ENCODE data around the gene MON1A. TPM values are rescaled to one million over a fixed set of nuclear protein-coding genes. Genes with fewer than 3 reads are reported as not detected.

The MON1A gene
- total and polyA plus RNA-seq, 2 experiments from 2014 or later: 12.8 to 13.3 TPM

- no peak overlapping the region for H3K4me3 ChIP-seq
- no peak overlapping the region for H3K27ac ChIP-seq
- no peaks in the 10 kb centered on the region for H3K36me3 ChIP-seq
- peaks cover 9% of the 10 kb centered on the region for H3K4me1 ChIP-seq (ENCODE audit: low read depth)
- H3K27me3 ChIP-seq: peaks cover 44% of the 10 kb centered on the region
- peak; percentile 60 to 83 for DNase-seq (ENCODE audit: low read depth in 1 of 2, low spot score in 1 of 2)
- TF ChIP-seq CTCF (IDR thresholded peaks at IDR 0.05; ENCODE audit: low read depth, low read length): no peak
- H3K9me3 ChIP-seq (ENCODE audit: low read depth): no peaks in the 10 kb centered on the region
Measured at GRCh38 chr3:49867871-49868321, 61.7 kb downstream of the MON1A start.

GRCh38 chr3:49867400-49867799 is 62.2 kb downstream of the MON1A start:
- no peaks in the 10 kb centered on the region for H3K9me3 ChIP-seq (ENCODE audit: low read depth)
- no peak overlapping the region for H3K27ac ChIP-seq
- no peaks in the 10 kb centered on the region for H3K36me3 ChIP-seq
- TF ChIP-seq CTCF (IDR thresholded peaks at IDR 0.05; ENCODE audit: low read depth, low read length): no peak
- no peak overlapping the region for H3K4me3 ChIP-seq
- no peak for DNase-seq (ENCODE audit: low read depth in 1 of 2, low spot score in 1 of 2)
- H3K4me1 ChIP-seq (ENCODE audit: low read depth): peaks cover 9% of the 10 kb centered on the region
- H3K27me3 ChIP-seq: peaks cover 49% of the 10 kb centered on the region

GRCh38 chr3:49865198-49865784 is 64.3 kb downstream of the MON1A start:
- H3K4me3 ChIP-seq: no peak overlapping the region
- TF ChIP-seq CTCF (IDR thresholded peaks at IDR 0.05; ENCODE audit: low read depth, low read length): no peak
- H3K9me3 ChIP-seq (ENCODE audit: low read depth): no peaks in the 10 kb centered on the region
- peaks cover 38% of the 10 kb centered on the region for H3K27me3 ChIP-seq
- H3K4me1 ChIP-seq (ENCODE audit: low read depth): peaks cover 5% of the 10 kb centered on the region
- DNase-seq (ENCODE audit: low read depth in 1 of 2, low spot score in 1 of 2): no peak
- H3K36me3 ChIP-seq: no peaks in the 10 kb centered on the region
- no peak overlapping the region for H3K27ac ChIP-seq

- DNase-seq (ENCODE audit: low read depth in 1 of 2, low spot score in 1 of 2): no peak
- Histone ChIP-seq H3K36me3 (no peaks in the 10 kb centered on the region), H3K9me3 (ENCODE audit: low read depth) (no peaks in the 10 kb centered on the region), H3K4me3 (no peak overlapping the region), H3K4me1 (ENCODE audit: low read depth) (peaks cover 5% of the 10 kb centered on the region), H3K27me3 (peaks cover 30% of the 10 kb centered on the region), H3K27ac (no peak overlapping the region)
- no peak for TF ChIP-seq CTCF (IDR thresholded peaks at IDR 0.05; ENCODE audit: low read depth, low read length)
Measured at GRCh38 chr3:49864505-49864904, 65.1 kb downstream of the MON1A start.

GRCh38 chr3:49859576-49860305 is 69.9 kb downstream of the MON1A start:
- no peak for TF ChIP-seq CTCF (IDR thresholded peaks at IDR 0.05; ENCODE audit: low read depth, low read length)
- Histone ChIP-seq H3K4me3 (no peak overlapping the region), H3K36me3 (no peaks in the 10 kb centered on the region), H3K9me3 (ENCODE audit: low read depth) (no peaks in the 10 kb centered on the region), H3K27me3 (peaks cover 13% of the 10 kb centered on the region), H3K4me1 (ENCODE audit: low read depth) (peaks cover 5% of the 10 kb centered on the region), H3K27ac (no peak overlapping the region)
- DNase-seq (ENCODE audit: low read depth in 1 of 2, low spot score in 1 of 2): no peak

Other genes starting within 250 kb of the MON1A start
- 41.5 and 48.7 TPM in 2 replicates for gene MST1, start 240.3 kb downstream of the MON1A start, total RNA-seq
- gene MST1, start 240.3 kb downstream of the MON1A start, polyA plus RNA-seq: 31.3 and 37.4 TPM in 2 replicates
- gene RNF123, start 240.3 kb downstream of the MON1A start, total RNA-seq: 41.7 and 51.1 TPM in 2 replicates
- 35.5 and 42.3 TPM in 2 replicates for gene RNF123, start 240.3 kb downstream of the MON1A start, polyA plus RNA-seq
- 2.3 and 5.2 TPM in 2 replicates for gene AMIGO3, start 210.1 kb downstream of the MON1A start, total RNA-seq
- gene AMIGO3, start 210.1 kb downstream of the MON1A start, polyA plus RNA-seq: 0.46 and 2.6 TPM in 2 replicates
- gene GMPPB, start 205.9 kb downstream of the MON1A start, total RNA-seq: 27.6 and 41.3 TPM in 2 replicates
- 23.9 and 29.3 TPM in 2 replicates for gene GMPPB, start 205.9 kb downstream of the MON1A start, polyA plus RNA-seq
- 40.3 and 44.4 TPM in 2 replicates for gene IP6K1, start 143.3 kb downstream of the MON1A start, total RNA-seq
- 24.4 and 30.1 TPM in 2 replicates for gene IP6K1, start 143.3 kb downstream of the MON1A start, polyA plus RNA-seq
- not detected in 2 replicates for gene CDHR4, start 129.9 kb downstream of the MON1A start, total RNA-seq
- gene CDHR4, start 129.9 kb downstream of the MON1A start, polyA plus RNA-seq: 0.27 TPM in 1 of 2 replicates, not detected in the other
- gene INKA1, start 126.5 kb downstream of the MON1A start, total RNA-seq: 4.3 and 5.9 TPM in 2 replicates
- gene INKA1, start 126.5 kb downstream of the MON1A start, polyA plus RNA-seq: 4.4 and 6.6 TPM in 2 replicates
- gene UBA7, start 115.9 kb downstream of the MON1A start, total RNA-seq: 1.5 and 5.4 TPM in 2 replicates
- 1.8 and 4.4 TPM in 2 replicates for gene UBA7, start 115.9 kb downstream of the MON1A start, polyA plus RNA-seq
- 6.6 and 13.3 TPM in 2 replicates for gene TRAIP, start 73.2 kb downstream of the MON1A start, total RNA-seq
- gene TRAIP, start 73.2 kb downstream of the MON1A start, polyA plus RNA-seq: 6.7 and 9.5 TPM in 2 replicates
- gene CAMKV, start 59.9 kb downstream of the MON1A start, total RNA-seq: 0.09 and 0.32 TPM in 2 replicates
- gene CAMKV, start 59.9 kb downstream of the MON1A start, polyA plus RNA-seq: 0.34 TPM in 1 of 2 replicates, not detected in the other
- 0.49 and 2.2 TPM in 2 replicates for gene MST1R, start 25.9 kb downstream of the MON1A start, total RNA-seq
- 2.1 and 3.4 TPM in 2 replicates for gene MST1R, start 25.9 kb downstream of the MON1A start, polyA plus RNA-seq
- 51.5 and 121 TPM in 2 replicates for gene RBM6, start 10.3 kb upstream of the MON1A start, total RNA-seq
- gene RBM6, start 10.3 kb upstream of the MON1A start, polyA plus RNA-seq: 62.7 and 89.4 TPM in 2 replicates
- 189 and 439 TPM in 2 replicates for gene RBM5, start 159.1 kb upstream of the MON1A start, total RNA-seq
- gene RBM5, start 159.1 kb upstream of the MON1A start, polyA plus RNA-seq: 130 and 172 TPM in 2 replicates
- 21.0 and 27.6 TPM in 2 replicates for gene SEMA3F, start 225.5 kb upstream of the MON1A start, total RNA-seq
- 20.0 and 21.8 TPM in 2 replicates for gene SEMA3F, start 225.5 kb upstream of the MON1A start, polyA plus RNA-seq

Data from cardiac muscle cell (in vitro differentiated cells and primary cell).